ENCODE data around the gene SMIM8.
A peak's percentile ranks its signal among the peaks of the same experiment; 100 is the strongest.

Gene SMIM8

GRCh38 chr6:87336367-87336766 lies 14.0 kb downstream of the SMIM8 start:
- no peak for DNase-seq

GRCh38 chr6:87340230-87340629 lies 17.8 kb downstream of the SMIM8 start:
- no peak for DNase-seq

- no peak for DNase-seq
Observed at GRCh38 chr6:87341158-87341557, 18.8 kb downstream of the SMIM8 start.

GRCh38 chr6:87341899-87342298 lies 19.5 kb downstream of the SMIM8 start:
- no peak for DNase-seq

- DNase-seq = no peak
Observed at GRCh38 chr6:87342829-87343228, 20.4 kb downstream of the SMIM8 start.

GRCh38 chr6:87344731-87345130 lies 22.3 kb downstream of the SMIM8 start, which contains the start of gene C6orf163:
C6orf163 (plus strand) TSS chr6:87344813; CDS start chr6:87345100, 287 bp downstream.
- DNase-seq = no peak

DNA sequence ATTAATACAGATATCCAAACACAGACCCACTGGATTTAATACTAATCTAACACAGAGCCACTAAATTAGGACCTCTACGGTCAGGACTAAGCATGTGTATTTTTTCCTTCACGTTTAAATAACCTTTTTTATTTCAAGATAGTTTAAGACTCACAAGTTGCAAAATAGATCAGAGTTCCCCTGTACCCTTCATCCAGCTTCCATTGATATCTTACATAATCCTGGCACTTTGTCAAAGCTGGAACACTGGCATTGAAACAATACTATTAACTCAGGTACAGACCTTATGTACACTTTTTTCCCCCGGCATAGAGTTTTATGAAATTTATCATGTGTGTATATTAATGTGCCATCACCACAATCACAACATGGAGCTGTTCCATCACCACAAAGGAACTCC lies 24.3 kb downstream of the SMIM8 start:
- no peak for DNase-seq

- no peak for DNase-seq
Observed at GRCh38 chr6:87349896-87350295, 27.5 kb downstream of the SMIM8 start.

DNA sequence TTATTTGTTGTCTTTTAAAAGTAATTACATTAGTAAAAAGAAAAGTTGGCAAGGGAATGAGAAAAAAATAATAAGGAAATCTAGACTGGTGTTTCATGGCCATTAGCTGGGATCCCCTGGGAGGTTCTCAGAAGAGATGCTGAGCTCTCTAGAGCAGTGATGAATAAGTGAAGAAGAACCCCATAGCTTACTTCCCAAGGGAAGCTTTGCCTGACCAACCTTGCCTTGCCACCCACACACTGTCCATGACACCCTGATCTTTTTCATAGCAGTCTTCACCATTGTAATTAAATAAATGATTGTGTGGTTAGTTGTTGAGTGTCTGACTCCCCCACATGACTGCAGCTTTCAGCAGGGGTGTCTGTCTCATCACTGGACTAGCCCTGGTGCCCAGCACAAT lies 28.1 kb downstream of the SMIM8 start:
- no peak for DNase-seq

DNA sequence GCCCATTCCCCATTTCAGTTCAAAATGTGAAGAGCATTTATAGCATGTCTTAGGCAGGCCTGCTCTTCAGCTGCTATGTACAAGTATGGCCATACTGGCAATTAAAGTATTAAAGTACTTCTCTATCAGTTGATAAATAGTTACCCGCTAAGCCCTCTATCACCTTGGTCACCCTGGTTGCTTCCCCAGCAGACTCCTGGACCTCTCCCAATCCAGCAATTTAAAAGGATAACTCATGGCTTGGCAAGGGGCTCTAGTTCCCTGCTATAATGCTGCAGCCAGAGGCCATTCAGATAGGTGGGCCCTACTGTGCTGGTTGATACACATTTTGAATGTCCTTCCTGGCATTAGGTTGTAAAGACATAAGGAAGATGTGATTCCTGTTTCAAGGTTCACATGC lies 29.2 kb downstream of the SMIM8 start:
- no peak for DNase-seq

DNA sequence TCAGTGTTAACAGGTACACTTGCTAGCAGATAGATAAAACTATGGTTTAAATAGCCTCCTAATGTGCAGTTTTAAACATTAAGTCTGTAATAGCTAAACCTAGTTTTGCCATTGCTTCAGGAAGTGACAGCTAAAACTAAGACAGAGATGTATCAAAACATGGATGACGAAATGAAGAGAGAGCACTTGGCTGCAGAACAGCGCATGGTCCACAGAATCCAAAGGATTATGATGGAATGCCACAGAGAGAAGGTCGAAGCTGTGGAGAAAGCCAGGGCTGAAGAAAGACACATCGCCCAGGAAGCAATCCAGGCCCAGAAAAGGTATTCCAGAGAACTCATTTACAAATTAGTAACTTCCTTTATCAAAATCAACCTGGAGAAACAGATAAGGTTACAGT lies 33.8 kb downstream of the SMIM8 start:
- no peak for DNase-seq

GRCh38 chr6:87357479-87358196 lies 35.2 kb downstream of the SMIM8 start:
- DNase-seq = no peak

DNA sequence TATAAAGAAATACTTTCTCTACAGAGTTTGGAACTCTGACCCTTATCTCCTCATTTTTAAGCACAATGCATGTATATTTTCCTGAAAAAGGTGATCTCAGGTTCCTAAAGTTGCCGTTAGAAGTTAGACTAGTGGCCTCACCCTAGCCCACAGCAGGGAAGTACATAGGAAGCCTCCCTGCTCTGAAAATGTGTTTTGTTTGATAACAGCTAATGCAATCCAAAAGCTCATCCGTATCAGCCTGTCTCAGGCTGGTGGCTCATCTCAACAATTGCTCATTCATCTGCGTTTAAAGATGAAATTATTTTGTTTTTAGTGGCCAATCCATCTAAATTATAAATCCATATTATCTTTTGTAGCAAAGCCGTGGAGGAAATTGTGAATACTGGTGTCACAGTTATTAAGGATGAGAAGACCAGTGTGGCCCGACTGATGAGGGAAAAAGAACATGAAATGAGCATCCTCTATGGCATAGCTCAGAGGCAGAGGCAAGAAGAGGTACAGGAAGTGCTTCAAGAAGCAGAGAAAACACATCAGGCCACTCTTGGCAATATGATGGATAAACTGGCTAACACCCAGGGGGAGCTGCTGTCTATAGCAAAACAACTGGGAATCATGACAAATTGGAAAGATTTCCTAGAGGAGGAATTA lies 42.3 kb downstream of the SMIM8 start:
- DNase-seq = no peak

DNA sequence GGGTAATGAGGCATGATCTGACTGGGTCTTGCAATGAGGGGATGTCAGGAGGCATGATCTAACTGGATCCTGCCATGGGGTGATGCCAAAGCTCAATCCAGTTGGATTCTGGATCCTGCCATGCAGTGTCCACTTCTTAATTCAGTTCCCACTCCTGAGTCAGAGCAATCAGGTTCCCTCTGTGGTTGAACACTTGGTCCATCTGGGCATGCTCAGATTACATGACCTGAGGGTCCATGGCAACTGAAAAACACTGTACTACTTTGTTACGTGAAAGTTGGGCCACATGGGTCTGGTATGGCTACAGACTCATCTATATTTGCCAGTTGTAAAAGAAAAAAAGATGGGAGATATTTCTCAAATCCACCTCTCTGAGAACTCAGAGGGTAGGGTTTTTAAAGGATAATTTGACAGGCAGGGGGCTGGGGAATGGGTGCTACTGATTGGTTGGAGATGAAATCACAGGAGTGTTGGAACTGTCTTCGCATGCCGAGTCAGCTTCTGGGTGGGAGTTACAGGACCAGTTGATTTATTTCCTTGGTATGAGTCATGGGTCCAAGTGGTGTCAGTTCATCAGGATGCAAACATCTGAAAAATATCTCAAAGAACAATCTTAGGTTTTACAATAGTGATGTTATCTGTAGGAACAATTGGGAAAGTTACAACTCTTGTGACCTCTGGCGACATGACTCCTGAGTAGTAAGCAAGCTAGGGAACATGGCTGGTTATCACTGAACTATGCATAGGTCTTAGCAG lies 43.9 kb downstream of the SMIM8 start:
- no peak for DNase-seq

DNA sequence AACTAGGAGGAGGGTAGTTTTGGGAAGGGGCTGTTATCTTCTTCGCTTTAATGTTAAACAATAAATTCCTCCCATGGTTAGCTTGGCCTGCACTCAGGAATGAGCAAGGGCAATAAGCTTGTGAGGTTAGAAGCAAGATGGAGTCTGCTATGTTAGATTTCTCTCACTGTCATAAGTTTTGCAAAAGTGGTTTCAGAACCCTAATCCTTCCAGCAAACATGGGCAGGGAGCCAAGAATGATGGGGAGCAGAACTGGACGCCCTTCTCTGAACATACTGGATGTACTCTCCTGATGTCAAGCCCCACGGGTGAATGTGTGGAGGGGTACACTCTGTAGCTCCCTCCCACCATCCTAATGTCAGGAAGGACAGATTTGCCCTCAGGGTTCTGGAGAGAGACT lies 44.5 kb downstream of the SMIM8 start:
- DNase-seq = no peak

DNA sequence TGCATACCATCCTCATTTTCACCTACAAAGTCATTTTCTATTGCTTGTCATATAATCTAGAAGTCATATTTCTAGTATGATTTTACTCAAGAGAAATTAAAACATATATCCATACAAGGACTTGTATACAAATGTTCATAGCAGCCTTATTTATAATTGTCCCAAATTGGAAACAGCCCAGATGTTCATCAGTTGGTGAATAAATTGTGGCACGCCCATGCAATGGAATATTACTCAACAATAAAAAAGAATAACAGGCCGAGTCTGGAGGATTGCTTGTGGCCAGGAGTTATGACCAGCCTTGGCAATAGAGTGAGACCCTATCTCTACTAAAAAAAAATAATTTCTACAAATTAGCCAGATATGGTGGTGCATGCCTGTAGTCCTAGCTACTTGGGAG lies 51.0 kb downstream of the SMIM8 start:
- DNase-seq = no peak

GRCh38 chr6:87375315-87375714 lies 52.9 kb downstream of the SMIM8 start:
- no peak for DNase-seq

DNA sequence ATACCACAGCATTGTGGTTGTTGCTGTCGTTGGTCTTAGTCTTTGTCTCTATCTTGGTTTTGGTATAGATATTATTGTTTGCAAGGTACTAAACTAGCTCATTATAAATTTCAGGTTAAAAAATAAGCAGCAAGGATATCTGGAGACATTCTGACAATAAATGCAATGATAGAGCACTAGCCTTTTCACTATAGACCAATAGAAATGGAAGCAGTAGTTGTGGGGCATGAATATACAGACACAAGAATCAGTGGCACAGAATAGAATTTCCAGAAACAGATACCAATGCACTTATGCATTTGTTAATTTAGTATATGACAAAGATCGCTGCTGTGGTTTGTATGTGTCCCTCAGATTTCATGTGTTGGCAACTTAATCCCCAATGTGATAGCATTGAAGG lies 54.3 kb downstream of the SMIM8 start:
- DNase-seq = no peak

- DNase-seq = no peak
Observed at GRCh38 chr6:87378947-87379346, 56.6 kb downstream of the SMIM8 start.

DNA sequence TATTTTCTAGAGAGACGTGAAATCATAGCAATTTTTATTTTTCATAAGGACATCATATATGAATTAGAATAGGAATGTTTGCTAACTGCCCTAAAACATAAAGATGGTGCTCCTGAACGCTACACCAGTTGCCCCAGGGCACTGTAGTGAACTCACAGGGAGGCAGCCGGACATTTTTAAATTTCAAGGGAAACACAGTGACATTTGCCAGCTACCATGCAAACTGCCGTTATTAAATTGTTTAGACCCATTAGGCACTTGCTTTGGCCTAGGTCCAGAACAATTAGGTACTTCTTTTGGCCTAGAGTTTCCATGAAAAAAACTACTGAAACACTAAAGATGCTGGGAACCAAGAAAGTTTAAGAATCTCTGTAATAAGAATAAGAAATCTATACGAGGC lies 60.5 kb downstream of the SMIM8 start:
- DNase-seq = no peak

- no peak for DNase-seq
Observed at GRCh38 chr6:87384038-87384437, 61.6 kb downstream of the SMIM8 start.

- DNase-seq = no peak
Observed at GRCh38 chr6:87384449-87384848, 62.1 kb downstream of the SMIM8 start.

- peak; percentile 64 to 72 for DNase-seq
Observed at GRCh38 chr6:87391334-87391733, 68.9 kb downstream of the SMIM8 start.

All from AML-193 (cell line).